ENCODE data around the gene GRAMD4. TPM values are rescaled to one million over a fixed set of nuclear protein-coding genes. Genes with fewer than 3 reads are reported as not detected.
"Not testable (repeated sequence)": the region's sequence is repeated elsewhere in the genome, so short reads cannot be mapped to it uniquely, and the experiment has no call there.

Gene GRAMD4
- total RNA-seq, 1 experiment from 2014 or later = 19.8 TPM

- Mint-ChIP-seq H3K4me1 (peaks cover 3 to 22% of the 10 kb centered on the region in 2 experiments), H3K36me3 (ENCODE audit: insufficient read depth in 1 of 3, low read depth in 3 of 3) (peaks cover 0 to 6% (median 5%) of the 10 kb centered on the region in 3 experiments; a peak in 3 of 7 replicates), H3K27ac (no peak overlapping the region), H3K27me3 (ENCODE audit: low read depth) (no peaks in the 10 kb centered on the region), H3K4me3 (no peak overlapping the region), H3K9me3 (peaks cover 5 to 6% of the 10 kb centered on the region in 2 experiments; a peak in 3 of 5 replicates)
- Histone ChIP-seq H3K79me1 (ENCODE audit: insufficient read depth, low read depth, low read length, poor library complexity, severe bottlenecking) (no peaks in the 10 kb centered on the region), H3K14ac (ENCODE audit: insufficient read depth, low read length) (no peak overlapping the region), H3K23ac (ENCODE audit: insufficient read length, low read depth, low read length) (no peak overlapping the region), H2BK20ac (ENCODE audit: low read depth, low read length, poor library complexity, severe bottlenecking) (no peak overlapping the region), H3K9ac (ENCODE audit: extremely low read depth, insufficient read length, low read length) (no peak overlapping the region), H3K27me3 (ENCODE audit: insufficient read depth, low read length) (no peaks in the 10 kb centered on the region), H2BK120ac (ENCODE audit: low read depth, low read length, poor library complexity, severe bottlenecking) (no peak overlapping the region), H3K18ac (ENCODE audit: insufficient read length, low read depth, low read length) (no peak overlapping the region), H3K27ac (ENCODE audit: insufficient read length, low read depth, low read length) (no peak overlapping the region), H3K4me2 (ENCODE audit: insufficient read depth, insufficient read length, low read length) (no peak overlapping the region), H4K5ac (ENCODE audit: insufficient read length, low read depth, low read length) (no peak overlapping the region), H2AFZ (ENCODE audit: low read length) (no peak overlapping the region), H4K91ac (ENCODE audit: insufficient read length, low read depth, low read length) (no peak overlapping the region), H3K23me2 (ENCODE audit: insufficient read length, low read depth, low read length, poor library complexity, severe bottlenecking) (no peaks in the 10 kb centered on the region), H3K4me1 (ENCODE audit: insufficient read depth, low read length) (no peaks in the 10 kb centered on the region), H3K56ac (ENCODE audit: insufficient read length, low read depth, low read length) (no peak overlapping the region), H3K4ac (ENCODE audit: low read depth, low read length) (no peak overlapping the region), H3K79me2 (ENCODE audit: insufficient read depth, low read length) (no peaks in the 10 kb centered on the region), H3T11ph (ENCODE audit: low read length) (no peak overlapping the region), H4K8ac (replicated peaks; ENCODE audit: insufficient read length, low read depth, low read length) (no peak overlapping the region), H2BK12ac (ENCODE audit: insufficient read length, low read depth, low read length) (no peak overlapping the region), H2AK5ac (ENCODE audit: insufficient read length, low read length) (no peak overlapping the region), H2BK5ac (ENCODE audit: insufficient read length, low read length) (no peak overlapping the region), H4K20me1 (ENCODE audit: control insufficient read depth, insufficient read depth, insufficient read length) (no peaks in the 10 kb centered on the region), H3K9me3 (ENCODE audit: control insufficient read depth, low read depth, low read length) (no peaks in the 10 kb centered on the region), H2BK15ac (ENCODE audit: low read depth, low read length) (no peak overlapping the region)
- DNase-seq = no peak
- WGBS (ENCODE audit: extremely low coverage, insufficient read length, low lambda C conversion rate) = no CpG with 5 or more reads among the region's 7 CpGs
- TF ChIP-seq, protein P1, sequence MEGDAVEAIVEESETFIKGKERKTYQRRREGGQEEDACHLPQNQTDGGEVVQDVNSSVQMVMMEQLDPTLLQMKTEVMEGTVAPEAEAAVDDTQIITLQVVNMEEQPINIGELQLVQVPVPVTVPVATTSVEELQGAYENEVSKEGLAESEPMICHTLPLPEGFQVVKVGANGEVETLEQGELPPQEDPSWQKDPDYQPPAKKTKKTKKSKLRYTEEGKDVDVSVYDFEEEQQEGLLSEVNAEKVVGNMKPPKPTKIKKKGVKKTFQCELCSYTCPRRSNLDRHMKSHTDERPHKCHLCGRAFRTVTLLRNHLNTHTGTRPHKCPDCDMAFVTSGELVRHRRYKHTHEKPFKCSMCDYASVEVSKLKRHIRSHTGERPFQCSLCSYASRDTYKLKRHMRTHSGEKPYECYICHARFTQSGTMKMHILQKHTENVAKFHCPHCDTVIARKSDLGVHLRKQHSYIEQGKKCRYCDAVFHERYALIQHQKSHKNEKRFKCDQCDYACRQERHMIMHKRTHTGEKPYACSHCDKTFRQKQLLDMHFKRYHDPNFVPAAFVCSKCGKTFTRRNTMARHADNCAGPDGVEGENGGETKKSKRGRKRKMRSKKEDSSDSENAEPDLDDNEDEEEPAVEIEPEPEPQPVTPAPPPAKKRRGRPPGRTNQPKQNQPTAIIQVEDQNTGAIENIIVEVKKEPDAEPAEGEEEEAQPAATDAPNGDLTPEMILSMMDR (conservative IDR thresholded peaks at IDR 0.05) = no peak
Measured at GRCh38 chr22:46641811-46642266, 21.7 kb downstream of the GRAMD4 start.

DNA sequence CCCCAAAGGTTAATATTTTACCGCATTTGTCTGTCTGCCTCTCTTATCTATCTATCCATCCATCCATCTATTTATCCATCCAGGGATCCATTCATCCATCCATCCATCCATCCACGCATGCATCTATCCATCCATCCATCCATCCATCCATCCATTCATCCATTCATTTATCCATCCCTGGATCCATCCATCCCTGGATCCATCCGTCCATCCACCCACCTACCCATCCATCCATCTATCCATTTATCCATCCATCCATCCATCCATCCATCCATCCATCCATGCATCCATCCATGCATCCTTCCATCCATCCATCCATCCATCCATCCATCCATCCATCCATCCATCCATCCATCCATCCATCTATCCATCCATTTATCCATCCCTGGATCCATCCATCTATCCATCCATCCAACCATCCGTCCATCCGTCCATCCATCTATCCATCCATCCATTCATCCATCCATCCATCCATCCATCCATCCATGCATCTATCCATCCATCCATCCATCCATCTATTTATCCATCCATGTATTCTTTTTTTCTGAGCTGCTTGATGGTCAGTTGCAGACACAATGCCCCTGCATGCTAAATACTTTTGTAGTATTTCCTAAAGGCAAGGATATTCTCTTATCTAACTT, 22.8 kb downstream of the GRAMD4 start:
- not testable (repeated sequence) for H3K27ac Mint-ChIP-seq; H3K14ac ChIP-seq (ENCODE audit: insufficient read depth, low read length); H3K56ac ChIP-seq (ENCODE audit: insufficient read length, low read depth, low read length); H4K8ac ChIP-seq (replicated peaks; ENCODE audit: insufficient read length, low read depth, low read length); H3K4ac ChIP-seq (ENCODE audit: low read depth, low read length); H3K27ac ChIP-seq (ENCODE audit: insufficient read length, low read depth, low read length); H3K79me1 ChIP-seq (ENCODE audit: insufficient read depth, low read depth, low read length, poor library complexity, severe bottlenecking); H2AK5ac ChIP-seq (ENCODE audit: insufficient read length, low read length); DNase-seq; H2BK120ac ChIP-seq (ENCODE audit: low read depth, low read length, poor library complexity, severe bottlenecking); H3K27me3 Mint-ChIP-seq (ENCODE audit: low read depth); H4K20me1 ChIP-seq (ENCODE audit: control insufficient read depth, insufficient read depth, insufficient read length); H2AFZ ChIP-seq (ENCODE audit: low read length); H2BK12ac ChIP-seq (ENCODE audit: insufficient read length, low read depth, low read length); H3K9me3 ChIP-seq (ENCODE audit: control insufficient read depth, low read depth, low read length); H2BK5ac ChIP-seq (ENCODE audit: insufficient read length, low read length); H3K9ac ChIP-seq (ENCODE audit: extremely low read depth, insufficient read length, low read length); H4K5ac ChIP-seq (ENCODE audit: insufficient read length, low read depth, low read length); H3K9me3 Mint-ChIP-seq; H4K91ac ChIP-seq (ENCODE audit: insufficient read length, low read depth, low read length); H3K4me2 ChIP-seq (ENCODE audit: insufficient read depth, insufficient read length, low read length); H2BK15ac ChIP-seq (ENCODE audit: low read depth, low read length); H3K18ac ChIP-seq (ENCODE audit: insufficient read length, low read depth, low read length); H3K36me3 Mint-ChIP-seq (ENCODE audit: insufficient read depth in 1 of 3, low read depth in 3 of 3); H3K23me2 ChIP-seq (ENCODE audit: insufficient read length, low read depth, low read length, poor library complexity, severe bottlenecking); H3K79me2 ChIP-seq (ENCODE audit: insufficient read depth, low read length); H3K4me1 ChIP-seq (ENCODE audit: insufficient read depth, low read length); H3K27me3 ChIP-seq (ENCODE audit: insufficient read depth, low read length); H3K4me3 Mint-ChIP-seq; H2BK20ac ChIP-seq (ENCODE audit: low read depth, low read length, poor library complexity, severe bottlenecking); H3K23ac ChIP-seq (ENCODE audit: insufficient read length, low read depth, low read length); H3T11ph ChIP-seq (ENCODE audit: low read length)
- 100% methylated on average over 2 of the region's 5 CpGs for WGBS (ENCODE audit: extremely low coverage, insufficient read length, low lambda C conversion rate)
- H3K4me1 Mint-ChIP-seq = peaks cover 3 to 18% of the 10 kb centered on the region in 2 experiments

All from H9 (cell line).